Cerebellar nuclear complex (tissue), 1 donor: ENCODE results near the gene GNL3.
A peak's percentile ranks its signal among the peaks of the same experiment; 100 is the strongest.
"Not testable (repeated sequence)": the region's sequence is repeated elsewhere in the genome, so short reads cannot be mapped to it uniquely, and the experiment has no call there.

Experiments used
- DNase-seq, 2 experiments: peaks; one replicate each; lab custom pipeline; 2025; lab: John Stamatoyannopoulos, UW

GNL3 gene

GRCh38 chr3:52685709-52686691 lies at the start of gene GNL3, which contains the start of gene PBRM1:
GNL3 (plus strand) TSS chr3:52686032; CDS start chr3:52686093, 61 bp downstream.
PBRM1 (minus strand) TSS chr3:52685913.
- DNase-seq: peak; percentile 40 to 71

DNA sequence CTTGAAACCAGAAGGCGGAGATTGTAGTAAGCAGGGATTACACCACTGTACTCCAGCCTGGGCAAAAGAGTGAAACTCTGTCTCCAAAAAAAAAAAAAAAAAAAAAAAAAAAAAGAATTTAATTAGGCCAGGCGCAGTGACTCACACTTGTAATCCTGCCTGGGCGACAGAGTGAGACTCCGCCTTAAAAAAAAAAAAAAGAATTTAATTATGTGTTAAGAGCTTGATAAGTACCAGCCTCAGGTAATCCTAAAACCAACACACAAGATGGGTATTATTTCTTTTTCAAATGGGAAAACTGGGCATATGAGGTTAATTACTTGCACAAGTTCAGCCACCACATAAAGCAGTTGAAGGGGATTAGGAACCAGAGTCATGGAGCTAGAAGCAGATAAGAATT lies 49.2 kb upstream of the GNL3 start:
- DNase-seq: no peak

DNA sequence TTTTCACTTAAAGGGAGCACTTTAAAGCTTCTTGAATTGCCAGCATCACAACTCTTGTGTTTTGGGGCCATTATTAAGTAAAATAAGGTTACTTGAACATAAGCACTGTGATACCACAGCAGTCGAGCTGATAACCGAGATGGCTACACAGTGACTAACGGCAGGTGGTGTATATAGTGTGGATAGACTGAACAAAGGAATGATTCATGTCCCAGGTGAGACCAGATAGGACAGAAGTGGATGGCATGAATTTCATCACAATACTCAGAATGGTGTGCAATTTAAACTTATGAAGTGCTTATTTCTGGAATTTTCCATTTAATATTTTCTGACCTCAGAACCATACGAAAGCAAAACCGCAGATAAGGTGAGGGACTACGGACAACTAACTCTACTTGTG lies 40.3 kb upstream of the GNL3 start:
- no peak for DNase-seq

DNA sequence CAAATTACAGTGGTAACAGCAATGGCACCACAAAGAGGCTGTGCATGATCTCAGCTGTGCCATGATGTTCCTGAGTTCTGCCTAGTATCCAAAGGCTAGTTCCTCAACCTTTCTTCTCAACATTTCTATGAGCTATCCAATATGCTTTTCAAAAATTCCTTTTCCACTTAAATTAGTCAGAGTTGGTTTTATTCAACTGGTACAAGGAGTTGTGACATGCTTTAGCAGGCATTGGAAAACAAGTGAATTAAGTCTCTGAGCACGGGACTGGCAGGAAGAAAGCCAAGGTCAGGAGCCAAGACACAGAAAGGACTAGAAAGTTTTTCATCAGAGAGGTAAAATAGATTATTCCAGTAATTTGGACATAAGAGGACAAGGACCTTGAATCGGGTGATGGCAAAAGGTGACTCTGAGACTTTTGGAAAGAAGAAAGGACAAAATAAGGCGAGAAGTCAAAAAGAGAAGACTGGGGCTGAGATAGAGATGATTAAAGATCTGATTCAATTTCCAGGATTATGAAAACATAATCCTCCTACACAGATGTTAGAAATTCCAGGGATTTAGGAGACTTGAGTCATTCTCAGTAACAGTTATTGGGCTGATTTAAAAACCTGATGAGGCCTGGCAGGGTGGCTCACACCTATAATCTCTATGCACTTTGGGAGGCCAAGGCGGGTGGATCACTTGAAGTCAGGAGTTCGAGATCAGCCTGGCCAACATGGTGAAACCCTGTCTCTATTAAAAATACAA lies 36.2 kb upstream of the GNL3 start:
- DNase-seq: no peak

DNA sequence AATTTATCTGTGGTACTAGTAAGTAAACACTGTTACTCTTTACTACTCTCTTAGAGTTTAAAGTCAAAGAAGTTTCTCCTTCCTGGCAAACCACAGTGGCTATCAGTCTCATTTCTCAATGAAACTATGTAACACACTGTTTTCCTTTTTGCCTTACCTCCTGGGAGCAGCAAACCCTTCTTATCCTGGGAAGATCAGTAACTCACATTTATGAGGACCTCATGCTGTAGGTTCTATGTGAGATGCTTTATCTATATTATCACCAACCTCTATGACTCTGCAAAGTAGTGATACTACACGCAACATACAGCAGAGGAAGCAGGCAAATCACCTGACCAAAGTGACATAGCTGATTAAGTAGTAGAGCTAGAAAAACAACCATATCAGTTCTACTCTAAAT lies 35.4 kb upstream of the GNL3 start:
- DNase-seq: no peak

DNA sequence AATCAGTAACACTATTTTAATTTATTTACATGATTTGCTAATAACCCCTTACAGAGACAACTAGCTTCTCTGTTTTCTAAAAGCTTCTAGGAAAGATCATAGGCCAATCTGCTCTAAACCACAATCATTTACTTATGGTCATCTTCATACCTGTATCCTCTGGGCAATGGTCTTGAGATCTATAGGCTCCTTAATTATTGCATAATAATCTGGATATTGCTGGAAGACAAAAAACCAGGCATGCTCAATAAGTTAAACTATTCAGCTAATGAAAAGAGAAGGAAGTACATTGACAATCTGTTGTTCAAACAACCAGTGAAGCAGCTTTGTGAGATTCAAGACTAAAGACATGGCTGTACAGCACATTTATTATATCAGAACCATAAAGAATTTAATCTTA lies 34.2 kb upstream of the GNL3 start:
- DNase-seq: no peak

DNA sequence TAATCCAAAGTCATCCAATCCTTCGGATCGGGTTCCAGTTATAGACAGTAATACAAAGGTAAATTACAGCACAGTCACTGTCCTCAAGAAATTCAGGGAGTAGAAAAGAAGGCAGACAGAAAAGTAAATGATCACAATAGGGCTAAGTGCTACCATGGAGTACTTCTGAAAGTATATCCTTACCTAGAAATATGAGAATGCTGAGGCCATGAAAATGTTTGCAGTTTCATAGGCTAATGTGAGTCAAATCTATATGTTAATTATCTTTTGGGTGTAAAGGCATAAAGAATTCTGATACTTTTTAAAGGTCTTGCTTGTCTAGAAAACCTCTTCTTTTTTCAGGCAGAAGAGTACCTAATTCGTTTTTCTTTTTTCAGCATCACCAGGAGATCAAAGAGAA lies 29.9 kb upstream of the GNL3 start:
- no peak for DNase-seq

GRCh38 chr3:52660046-52660445 lies 25.8 kb upstream of the GNL3 start:
- DNase-seq: no peak

- no peak for DNase-seq
These were observed 22.7 kb upstream of the GNL3 start for GRCh38 chr3:52663098-52663497.

DNA sequence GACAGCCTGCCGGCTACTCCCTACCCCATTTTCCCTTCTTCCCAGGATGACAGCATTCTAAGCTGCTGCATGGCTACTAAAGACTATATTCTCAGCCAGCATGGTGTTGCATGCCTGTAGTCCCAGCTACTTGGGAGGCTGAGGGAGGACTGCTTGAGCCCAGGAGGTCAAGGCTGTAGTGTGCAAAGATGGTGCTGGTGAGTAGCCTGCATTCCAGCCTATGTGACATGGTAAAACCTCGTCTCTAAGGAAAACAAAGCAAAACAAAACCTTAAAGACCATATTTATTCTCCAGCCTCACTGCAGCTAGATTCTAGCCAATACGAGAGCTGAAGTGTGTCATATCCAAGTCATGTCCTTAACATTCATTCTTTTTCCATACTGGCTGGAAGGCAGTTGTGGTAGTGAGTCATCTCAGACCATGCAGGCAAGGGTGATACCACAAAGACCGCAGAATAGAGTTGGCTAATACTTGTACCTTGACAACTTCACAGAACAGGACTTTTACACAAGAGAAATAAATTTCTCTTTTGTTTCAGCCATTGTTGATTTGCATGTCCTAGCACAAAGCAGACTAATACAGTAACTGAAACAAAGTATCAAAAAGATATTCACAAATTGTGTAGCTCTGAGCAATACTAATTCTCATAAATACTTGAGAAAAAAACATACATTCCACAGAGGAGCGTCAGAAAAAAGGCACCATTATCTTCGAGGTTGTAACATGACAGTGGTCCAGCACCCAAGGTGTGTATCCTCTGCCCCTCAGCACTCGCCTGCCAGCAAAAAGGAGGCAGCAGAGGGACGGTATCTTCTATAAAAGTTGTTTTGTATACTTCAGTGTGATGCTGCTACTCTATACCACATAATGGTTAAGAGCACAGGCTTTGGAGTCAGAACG lies 15.0 kb upstream of the GNL3 start:
- no peak for DNase-seq

GRCh38 chr3:52671676-52672075 lies 14.2 kb upstream of the GNL3 start:
- no peak for DNase-seq

- DNase-seq: not testable (repeated sequence)
These were observed 9.6 kb upstream of the GNL3 start for GRCh38 chr3:52676201-52676600.

DNA sequence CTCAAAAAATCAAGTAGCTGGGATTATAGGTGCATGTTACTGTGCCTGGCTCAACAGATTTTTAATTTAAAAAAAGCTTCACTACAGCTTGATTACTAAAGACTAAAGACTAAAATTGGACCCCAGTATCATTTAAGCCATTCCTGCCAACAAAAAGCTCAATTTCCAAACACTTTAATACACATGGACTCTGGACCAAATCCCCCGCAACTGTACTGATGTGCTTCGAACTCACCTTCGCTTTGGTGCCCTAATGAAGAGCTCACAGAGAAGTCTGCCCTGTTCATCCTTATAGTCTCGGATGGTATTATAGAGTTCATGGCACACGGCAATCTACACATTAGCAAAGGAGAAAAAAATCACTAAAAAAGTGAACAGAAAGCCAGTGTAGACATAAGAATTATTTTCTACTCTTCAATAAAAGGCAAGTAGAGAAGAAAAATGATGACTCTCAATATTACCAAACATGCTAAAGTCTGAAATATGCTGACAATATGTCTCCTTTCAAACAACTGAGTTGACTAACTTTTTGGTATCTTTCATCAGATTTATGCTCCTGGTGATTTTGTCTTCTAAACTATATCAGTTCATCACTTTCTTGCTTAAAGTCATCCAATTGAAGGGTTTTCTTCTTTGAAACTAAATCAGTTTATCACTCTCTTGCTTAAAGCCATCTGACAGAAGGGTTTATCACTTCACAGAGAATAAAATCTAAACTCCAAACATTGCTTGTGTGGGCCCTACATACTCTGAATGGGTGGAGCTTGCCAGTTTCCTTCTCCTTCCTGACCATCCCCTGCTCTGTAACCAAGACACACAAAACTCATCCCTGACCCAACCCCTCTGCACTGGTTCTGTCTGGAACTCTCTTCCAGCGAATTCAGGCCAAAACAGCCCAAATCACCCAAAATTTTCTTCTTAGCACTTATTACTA lies 7.3 kb upstream of the GNL3 start:
- no peak for DNase-seq

DNA sequence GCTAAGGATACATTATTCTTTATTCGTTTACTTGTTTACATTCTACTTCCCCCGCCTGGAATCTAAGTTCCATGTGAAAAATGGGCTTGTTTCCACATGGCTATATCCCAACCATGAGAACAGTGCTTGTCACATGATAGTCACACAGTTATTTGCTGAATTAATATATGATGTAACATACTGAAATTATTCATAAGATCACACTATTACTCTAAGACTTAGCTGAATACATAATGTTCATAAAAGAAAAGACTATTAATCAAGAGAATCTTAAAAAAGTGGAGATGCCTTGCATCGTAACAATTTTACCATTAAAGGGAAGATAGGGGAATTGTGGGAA lies 6.7 kb upstream of the GNL3 start:
- DNase-seq: no peak

- DNase-seq: no peak
These were observed 6.0 kb upstream of the GNL3 start for GRCh38 chr3:52679811-52680210.

DNA sequence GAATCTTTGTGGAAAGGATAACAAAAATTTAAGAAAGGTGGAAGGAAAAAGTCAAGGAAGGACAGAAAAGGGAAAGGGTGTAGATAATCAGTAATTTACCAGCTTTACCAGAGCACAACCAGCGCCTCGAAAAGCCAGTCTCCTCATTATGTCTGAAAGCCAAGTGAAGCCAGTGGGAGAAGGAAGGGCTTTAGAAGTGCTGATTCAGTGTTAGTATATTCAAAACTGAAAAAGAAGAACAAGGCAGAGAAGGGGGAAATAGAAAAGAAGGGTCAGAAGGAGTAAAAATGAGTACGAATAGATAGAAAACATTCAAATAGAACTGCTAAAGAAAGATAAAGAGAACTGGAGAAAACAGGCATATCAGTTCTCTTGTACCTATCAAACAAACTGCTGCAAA lies 4.2 kb upstream of the GNL3 start:
- DNase-seq: no peak

DNA sequence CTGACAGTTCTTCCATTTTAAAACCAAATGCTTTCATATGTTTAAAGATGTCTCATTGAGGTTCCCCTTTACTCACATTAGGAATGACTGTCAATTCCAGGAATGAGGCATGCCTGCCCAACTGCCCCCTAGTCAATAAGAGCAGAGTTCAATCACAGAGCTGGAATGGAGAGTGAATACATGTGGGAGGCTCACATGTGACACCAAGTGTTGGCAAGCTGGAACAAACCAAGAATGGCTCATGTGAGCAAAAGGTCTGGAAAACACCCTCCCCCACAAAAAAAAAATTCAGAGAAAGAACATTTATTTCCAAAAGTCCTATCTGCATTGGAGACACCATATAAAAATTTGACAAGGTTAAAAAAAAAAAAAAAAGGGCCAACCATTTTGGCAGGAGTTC lies 3.8 kb upstream of the GNL3 start:
- no peak for DNase-seq

DNA sequence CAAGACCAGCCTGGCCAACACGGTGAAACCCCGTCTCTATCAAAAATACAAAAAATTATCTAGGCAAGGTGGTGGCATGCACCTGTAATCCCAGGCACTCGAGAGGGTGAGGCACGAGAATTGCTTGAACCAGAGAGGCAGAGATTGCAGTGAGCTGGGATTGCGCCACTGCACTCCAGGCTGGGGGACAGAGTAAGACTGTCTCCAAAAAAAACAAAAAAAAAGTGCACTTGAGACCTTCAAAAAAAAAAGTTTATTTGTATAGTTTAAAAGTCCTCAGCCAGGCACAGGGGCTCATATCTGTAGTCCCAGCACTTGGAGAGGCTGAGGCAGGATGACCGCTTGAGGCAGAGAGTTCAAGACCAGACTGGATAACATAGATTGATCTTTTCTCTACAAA lies 2.2 kb upstream of the GNL3 start:
- DNase-seq: no peak

DNA sequence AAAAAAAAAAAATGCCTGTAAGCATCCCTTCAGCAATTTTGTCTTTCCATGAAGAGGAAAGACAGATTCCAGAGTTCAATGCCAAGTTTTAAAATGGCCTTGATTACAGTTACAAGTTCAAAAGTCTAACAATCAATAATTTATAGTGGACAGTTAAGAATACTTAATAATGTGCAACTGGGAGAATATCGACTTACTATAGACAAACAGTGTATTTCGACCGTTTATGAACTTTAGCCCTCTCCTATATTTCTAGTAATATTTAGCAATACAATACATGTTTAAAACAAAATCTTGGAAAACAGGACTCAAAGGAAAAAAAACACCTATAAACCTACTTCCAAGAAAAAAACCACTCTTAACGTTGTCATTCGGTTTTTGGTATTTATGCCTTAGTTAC lies 1.6 kb upstream of the GNL3 start:
- DNase-seq: no peak

- peak in 1 of 2 experiments; percentile 12 for DNase-seq
These were observed 535 bp upstream of the GNL3 start for GRCh38 chr3:52685285-52685708.

DNA sequence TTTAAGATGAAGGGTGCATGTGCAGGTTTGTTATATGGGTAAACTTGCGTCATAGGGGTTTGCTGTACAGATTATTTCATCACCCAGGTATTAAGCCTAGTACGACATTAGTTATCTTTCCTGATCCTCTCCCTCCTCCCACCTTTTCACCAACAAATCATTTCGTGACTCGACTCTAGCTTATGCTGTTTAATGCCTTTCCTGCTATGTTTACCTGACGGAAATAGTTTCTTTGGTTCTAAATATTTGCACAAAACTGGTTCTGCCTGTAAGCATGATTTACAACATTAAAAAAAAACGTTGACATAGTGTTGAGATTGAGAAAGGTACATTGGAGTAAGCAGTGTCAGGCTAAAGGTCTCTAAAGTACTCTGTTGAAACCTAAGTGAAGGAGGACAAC lies 2.4 kb downstream of the GNL3 start:
- DNase-seq: no peak
